Umbilical cord (tissue), 2 donors: Measurements from ENCODE around the gene SLC7A5. TPM values are rescaled to one million over a fixed set of nuclear protein-coding genes. Genes with fewer than 3 reads are reported as not detected.
A peak's percentile ranks its signal among the peaks of the same experiment; 100 is the strongest.
"Not testable (repeated sequence)": the region's sequence is repeated elsewhere in the genome, so short reads cannot be mapped to it uniquely, and the experiment has no call there.

Experiments used
- DNase-seq: peaks from one replicate; pipeline ENCODE4 v3.0.0-alpha.2; 2015; ENCODE audit warnings: low spot score
- total RNA-seq: library from RNA; depleted of rRNA; stranded (reverse); fragments of >200 nt; gene quantifications from one replicate; pipeline ENCODE4 v1.2.3, GENCODE V29; 2014; ENCODE audit warnings: low replicate concordance; ENCODE audit not compliant: insufficient read depth

The SLC7A5 gene
- total RNA-seq, 1 donor from 2014 or later, result 4.3 TPM

DNA sequence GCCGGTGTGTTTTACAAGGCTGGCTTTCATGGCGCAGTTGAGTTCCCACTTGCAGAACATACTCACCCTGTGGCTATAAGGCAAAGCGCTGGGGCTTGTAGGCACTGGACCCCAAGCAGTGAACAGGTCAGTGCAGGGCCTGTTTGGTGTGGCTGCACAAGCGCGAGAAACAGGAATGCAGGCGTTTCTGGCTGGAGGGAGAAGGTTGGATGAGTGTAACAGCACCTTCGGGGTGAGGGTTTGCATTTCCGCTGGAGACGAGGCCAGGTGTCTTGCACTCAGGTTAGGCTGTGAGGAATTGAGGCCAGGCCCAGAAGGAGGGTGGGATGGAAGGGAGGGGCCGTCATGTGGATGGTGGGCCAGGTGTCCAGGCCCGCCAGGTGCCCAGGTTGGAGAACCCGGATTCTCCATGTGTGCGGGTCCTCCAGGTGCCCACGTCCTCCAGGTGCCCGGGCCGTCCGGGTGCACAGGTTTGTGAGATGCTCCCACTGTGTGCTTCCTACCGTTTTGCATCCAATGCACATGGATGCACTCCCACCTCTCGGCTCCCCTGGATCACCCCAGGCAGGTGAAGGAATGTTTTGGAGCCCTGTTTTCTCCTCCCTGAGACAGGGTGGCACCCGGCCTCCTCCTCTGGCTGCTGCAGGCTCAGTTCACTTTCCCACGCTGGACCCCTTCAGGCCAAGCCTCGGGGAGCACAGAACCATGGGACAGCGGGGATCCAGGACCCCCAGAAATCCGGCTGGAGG is 46.0 kb downstream of the SLC7A5 start:
- DNase-seq, result no peak

DNA sequence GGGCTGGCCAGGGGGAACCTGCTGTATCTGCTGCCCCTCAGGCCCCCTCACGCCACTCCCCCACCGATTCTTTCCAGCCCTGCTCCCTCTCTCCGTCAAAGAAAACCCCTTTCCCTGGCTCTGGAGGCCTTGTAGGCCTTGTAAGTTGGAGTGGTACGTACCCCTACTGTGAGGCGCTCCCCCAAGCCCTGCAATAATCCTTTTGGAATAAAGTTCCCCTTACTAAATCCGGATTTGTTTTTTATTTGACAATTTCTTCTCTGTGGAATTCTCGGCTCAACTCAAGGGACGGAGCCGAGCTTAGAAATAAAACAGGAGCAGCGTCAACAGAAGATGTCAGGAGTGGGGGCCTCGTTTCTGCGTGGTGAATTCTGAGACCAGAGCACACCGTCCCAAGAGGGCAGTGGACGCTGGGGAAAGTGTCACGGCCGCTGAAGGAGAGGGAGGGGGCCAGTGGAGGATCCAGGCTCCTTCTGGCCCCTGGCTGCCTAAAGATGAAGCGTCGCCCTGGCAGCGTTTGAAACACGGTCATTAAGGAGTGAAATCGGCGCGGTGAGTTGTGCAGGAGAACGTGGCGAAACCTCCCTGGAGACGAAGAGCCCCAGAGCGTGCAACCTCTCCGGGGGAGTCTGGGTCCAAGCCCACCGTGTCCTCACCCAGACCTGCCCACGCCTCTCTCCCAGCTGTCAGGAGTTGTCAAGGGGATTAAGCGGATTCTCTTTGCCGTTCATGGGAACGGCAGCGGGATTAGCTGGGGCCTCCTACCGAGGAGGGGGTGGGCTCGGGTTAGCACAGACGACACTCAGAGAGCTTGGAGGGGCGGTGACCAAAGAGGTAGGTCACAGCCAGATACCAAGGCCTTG is 47.0 kb downstream of the SLC7A5 start:
- peak; percentile 80 for DNase-seq

DNA sequence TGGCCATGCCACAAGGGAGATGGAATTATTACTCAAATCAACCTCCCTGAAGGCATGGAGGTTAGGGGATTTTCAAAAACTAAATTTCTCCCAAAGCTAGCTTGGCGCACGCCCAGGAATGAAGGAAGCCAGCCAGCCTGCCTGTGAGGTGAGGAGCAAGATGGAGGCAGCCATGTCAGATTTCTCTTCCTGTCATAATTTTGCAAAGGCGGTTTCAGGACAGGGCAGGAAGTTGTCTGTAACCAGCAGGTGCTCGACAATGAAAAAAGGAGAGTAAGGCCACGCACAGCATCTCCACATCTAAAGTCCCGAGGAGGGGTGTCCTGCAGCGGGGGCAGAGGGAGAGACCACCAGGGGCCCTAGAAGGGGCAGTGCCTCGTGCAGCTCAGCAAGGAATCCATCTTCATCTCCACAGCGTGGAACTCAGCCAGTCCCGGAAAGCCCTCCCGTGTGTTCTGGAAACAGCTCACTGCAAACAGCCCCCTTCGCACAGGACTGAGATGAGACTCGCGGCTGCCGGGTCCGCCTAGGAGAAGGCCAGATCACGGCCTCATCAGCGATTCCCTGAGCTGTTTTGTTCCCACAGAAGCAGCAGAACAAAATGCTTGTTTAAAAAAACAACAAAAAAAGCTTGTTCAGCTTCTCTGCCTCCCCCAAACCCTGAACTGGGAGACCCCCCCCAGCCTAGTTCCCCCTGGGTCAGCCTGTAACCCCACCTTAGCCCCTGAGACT is 47.8 kb downstream of the SLC7A5 start:
- DNase-seq, result peak; percentile 73

GRCh38 chr16:87819983-87820382 is 49.3 kb downstream of the SLC7A5 start:
- no peak for DNase-seq

GRCh38 chr16:87819282-87819681 is 50.0 kb downstream of the SLC7A5 start:
- DNase-seq, result no peak

DNA sequence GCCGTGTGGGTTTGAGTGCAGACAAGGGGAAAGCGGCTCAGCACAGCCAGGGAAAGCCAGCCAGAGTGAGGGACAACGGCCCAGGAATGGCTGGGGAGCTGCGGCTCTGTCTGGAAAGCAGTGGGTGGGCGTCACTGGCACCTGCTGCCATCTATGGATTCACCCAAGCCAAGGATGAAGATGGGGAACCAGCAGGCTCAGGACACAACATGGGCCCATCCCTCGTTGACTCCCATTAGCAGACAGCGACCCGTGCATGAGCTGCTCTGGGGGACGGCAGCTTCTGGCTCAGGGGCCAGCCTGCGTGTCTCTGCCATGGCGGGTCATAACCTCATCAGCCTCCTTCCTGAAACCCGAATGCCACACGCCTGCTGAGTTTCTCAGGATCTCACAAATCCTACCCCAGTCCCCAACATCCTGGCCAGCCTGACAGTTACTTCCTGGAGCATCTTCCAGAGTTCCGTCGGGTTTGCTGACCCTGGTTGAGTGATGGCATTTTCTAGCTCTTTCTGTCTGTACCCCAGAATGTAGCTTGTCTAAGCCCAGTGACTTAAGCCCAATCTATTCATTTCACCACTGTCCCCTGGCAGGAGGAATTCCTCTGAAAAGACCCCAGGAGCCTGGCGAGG is 50.7 kb downstream of the SLC7A5 start:
- no peak for DNase-seq

- no peak for DNase-seq
Observed at GRCh38 chr16:87817910-87818309, 51.4 kb downstream of the SLC7A5 start.

DNA sequence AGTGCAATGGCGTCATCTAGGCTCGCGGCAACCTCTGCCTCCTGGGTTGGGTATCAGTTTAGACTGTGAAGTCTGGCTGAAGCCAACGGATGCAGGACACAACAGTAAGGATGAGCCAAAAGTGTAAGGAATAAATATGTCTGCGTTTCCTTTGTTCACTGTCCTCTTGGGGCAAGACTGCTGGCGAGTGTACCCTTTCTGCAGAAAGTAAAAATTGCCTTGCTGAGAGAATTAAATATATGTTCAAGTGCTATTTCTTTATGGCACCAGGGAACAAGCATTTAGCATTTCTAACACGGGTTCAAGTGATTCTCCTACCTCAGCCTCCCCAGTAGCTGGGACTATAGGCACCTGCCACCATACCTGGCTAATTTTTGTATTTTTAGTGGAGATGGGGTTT is 51.9 kb downstream of the SLC7A5 start:
- DNase-seq, result not testable (repeated sequence)

DNA sequence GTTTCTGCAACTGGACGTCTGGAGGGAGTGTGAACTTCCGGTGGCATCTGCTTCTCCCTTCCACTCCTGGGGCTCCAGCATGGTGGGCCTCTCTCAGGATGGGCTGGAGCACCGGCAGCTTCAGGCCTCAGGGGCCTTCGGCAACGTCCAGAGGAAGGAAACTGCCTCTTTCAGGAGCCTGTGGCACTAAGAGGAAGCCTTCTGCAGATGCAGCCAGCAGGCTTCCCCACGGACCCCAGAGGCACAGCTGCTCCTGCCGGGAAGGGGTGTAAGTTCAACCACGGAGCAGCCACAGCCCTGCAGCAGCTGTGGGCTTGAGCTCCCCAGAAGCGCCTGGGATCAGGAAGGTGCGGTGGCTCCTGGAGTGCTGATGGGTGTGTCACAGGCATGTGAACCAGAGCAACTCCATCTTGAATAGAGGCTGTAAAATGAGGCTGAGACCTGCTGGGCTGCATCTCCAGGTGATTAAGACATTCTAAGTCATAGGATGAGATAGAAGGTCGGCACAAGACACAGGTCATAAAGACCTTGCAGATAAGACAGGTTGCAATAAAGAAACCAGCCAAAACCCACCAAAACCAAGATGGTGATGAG is 52.7 kb downstream of the SLC7A5 start:
- no peak for DNase-seq

GRCh38 chr16:87815567-87815966 is 53.7 kb downstream of the SLC7A5 start:
- DNase-seq, result no peak

GRCh38 chr16:87812200-87812656 is 57.1 kb downstream of the SLC7A5 start:
- no peak for DNase-seq

DNA sequence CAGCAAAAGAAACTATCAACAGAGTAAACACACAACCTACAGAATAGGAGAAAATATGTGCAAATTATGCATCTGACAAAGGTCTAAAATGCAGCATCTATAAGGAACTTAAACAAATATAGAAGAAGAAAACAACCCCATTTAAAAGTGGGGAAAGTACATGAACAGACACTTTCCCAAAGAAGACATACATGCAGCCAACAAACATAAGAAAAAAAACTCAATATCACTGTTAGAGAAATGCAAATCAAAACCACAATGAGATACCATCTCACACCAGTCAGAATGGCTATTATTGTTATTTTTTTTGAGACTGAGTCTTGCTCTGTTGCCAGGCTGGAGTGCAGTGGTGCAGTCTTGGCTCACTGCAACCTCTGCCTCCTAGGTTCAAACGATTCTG is 57.9 kb downstream of the SLC7A5 start:
- DNase-seq, result not testable (repeated sequence)

DNA sequence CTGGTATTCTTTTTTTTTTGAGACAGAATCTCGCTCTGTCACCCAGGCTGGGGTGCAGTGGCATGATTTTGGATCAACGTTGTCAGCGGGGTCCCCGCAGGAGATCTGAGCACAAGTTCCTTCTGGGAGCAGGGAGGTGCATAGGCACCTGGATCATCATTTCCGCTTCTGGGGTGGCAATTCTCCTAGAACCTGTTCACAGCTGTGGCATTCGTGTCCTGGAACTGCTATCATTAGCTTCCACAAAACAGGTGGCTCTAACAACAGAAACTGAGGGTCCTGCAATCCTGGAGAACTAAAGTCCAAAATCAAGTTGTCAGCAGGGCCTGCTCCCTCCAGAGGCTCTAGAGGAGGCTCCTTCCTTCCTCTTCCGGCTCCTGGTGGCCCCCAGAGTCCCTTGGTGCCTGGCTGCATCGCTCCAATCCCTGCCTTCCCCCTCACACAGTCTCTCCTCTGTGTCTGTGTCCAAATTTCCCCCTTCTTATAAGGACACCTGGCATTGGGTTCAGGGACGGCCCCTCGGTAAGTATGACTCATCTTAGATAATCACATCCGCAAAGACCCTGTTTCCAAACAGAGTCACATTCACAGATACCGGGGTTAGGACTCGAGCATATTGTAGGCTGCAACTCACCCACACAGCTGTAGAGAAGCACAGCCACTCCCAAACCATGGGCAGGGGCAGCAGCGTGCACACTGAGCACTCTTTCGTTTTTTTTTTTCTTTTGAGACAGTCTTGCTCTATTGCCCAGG is 60.0 kb downstream of the SLC7A5 start:
- peak; percentile 42 for DNase-seq

DNA sequence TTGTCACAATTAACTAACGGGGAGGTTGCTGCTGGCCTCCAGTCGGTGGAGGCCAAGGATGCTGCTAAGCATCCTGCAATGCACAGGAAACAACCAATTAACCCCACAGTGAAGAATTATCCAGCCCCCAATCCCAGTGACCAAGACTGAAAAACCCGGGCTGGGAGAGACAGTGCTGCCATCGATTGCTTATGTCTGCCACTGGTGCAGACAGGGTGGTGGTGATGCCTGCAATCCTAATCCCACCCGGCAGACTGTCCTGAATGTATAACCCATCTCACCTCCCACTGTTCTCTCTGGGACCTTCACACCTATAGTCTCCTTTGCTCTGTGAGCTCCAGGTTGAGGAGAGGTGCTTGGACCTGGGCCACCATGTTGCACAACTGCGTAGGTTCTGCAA is 61.2 kb downstream of the SLC7A5 start:
- DNase-seq, result no peak

GRCh38 chr16:87806641-87807546 is 62.4 kb downstream of the SLC7A5 start:
- peak; percentile 97 for DNase-seq

DNA sequence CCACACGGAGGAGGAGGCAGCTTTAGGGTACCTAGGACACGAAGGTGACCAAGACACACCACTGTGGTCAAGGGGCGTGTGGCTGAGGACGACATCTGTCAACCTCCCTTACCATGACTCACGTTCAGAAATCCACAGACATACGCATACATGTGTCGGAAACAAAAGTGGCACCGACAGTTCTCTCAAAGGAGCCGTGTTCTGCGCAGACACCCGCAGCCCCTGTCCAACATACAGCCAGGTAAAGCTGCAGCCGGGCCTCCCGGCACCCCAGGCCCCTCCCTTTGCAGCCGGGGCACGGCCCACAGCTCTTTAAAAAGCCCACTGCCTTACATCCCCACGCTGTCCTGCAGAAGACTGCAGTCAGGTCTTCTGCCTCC is 63.1 kb downstream of the SLC7A5 start:
- DNase-seq, result peak; percentile 43

- DNase-seq, result no peak
Observed at GRCh38 chr16:87803385-87803784, 65.9 kb downstream of the SLC7A5 start.

GRCh38 chr16:87802670-87803069 is 66.6 kb downstream of the SLC7A5 start:
- DNase-seq, result no peak

- DNase-seq, result no peak
Observed at GRCh38 chr16:87801679-87802259, 67.5 kb downstream of the SLC7A5 start.
